GM18505 (cell line): Measurements from ENCODE around the gene SLC29A1.

Experiments
- ATAC-seq: cut with Tn5 transposase; IDR thresholded peaks from one replicate; pipeline ENCODE4 v1.9.1; 2021; ENCODE audit not compliant: unreplicated experiment
- POLR2A ChIP-seq: IDR thresholded peaks from 4 replicates; pipeline ENCODE4 v1.6.1; 2011; ENCODE audit warnings: borderline replicate concordance; ENCODE audit not compliant: insufficient read depth, insufficient read length; ENCODE audit errors: extremely low read depth

SLC29A1 gene

DNA sequence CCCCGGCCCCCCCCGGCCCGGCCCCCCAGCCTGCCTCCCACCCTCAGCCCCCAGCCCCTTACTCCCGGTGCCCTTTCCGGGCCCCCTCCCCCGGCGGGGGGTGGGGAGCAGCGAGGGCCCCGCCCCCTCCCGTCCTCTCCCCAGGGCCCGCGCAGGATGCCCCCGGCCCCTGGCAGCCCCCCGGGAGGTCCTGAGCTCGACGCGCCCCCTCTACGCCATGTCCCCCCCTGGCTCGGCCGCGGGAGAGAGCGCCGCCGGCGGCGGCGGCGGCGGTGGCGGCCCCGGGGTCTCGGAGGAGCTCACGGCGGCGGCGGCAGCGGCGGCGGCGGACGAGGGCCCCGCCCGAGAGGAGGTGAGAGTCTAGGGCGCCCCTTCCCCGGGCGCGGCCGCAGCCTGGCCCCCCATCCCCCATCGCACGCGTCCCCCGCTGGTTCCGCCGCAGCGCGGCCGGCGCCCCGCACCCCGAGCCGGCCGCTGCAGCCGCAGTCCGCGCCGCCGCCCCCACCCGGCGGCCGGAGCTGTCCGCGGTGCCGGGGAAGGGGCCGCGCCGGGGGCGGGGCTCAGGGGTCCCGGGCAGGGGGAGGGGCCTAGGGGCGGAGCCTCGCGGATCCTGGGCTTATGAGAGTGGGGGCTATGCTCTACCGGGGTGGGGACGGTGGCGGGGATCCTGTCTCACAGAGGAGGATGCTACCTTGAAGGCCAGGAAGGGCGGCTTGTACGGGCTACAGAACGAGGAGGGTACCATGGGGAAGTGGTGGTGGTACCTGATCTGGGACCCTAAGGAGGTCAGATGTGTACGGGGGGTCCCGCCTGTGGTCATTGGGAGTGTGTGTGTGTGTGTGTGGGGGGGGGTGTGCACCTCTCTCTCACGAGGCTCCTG, 47.4 kb downstream of the SLC29A1 start:
- no peak for TF ChIP-seq POLR2A
- no peak for ATAC-seq

DNA sequence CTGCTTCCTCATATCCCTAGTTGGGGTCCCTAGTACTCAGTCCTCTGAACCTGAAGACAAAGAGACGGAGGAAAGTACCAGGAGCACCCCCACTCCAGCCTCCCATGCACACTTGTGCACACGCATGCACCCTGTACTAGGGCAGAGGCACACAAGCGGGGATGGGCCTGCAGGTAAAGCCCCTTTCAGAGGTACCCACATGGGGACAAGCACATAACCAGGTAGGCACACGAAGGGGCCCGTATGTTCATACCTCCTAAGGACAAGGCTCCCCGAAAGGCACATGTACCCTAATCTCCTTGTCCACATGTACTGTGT, 48.0 kb downstream of the SLC29A1 start:
- no peak for ATAC-seq

DNA sequence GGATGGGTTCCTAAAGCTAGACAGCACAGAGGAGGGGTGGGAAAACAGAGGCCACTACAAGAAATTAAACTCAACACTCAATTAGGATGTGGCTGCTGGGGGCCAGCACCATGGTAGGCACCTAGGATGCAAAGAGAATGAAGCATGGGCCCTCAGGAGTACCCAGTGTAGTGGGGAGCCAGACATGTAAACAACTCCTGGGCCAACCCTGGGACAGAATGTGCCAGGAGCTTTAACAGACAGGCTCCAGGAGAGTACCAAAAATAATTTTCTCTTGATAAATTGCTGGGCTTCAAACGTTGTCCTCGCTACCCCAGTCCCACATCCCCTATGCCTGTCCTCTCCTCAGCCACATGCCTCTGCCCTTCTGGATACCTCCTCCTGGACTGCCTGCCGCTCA, 48.5 kb downstream of the SLC29A1 start:
- ATAC-seq = no peak
- TF ChIP-seq POLR2A = no peak

More for the DNA sequence above, 48.0 kb downstream of the SLC29A1 start:
- TF ChIP-seq POLR2A = no peak

DNA sequence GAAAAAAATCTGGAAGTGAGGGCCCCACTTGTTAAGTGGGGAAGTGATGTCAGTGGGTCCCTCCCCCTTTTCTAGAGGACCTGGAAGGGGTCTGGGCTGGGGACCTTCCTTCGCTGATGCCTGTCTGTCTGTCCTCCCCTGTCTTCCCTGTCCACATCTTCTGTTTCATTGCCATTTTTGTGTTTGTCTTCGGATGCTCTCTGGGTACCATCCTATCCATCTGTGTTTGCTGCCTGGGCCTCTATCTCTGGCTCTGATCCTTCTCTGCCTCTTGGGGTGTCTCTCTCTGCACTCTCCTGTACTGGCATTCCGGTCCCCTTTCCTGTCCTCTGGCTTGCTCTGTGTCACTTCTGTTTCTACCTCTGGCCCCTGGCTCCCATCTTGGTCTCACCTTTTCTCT, 49.1 kb downstream of the SLC29A1 start:
- TF ChIP-seq POLR2A = no peak
- ATAC-seq = no peak

DNA sequence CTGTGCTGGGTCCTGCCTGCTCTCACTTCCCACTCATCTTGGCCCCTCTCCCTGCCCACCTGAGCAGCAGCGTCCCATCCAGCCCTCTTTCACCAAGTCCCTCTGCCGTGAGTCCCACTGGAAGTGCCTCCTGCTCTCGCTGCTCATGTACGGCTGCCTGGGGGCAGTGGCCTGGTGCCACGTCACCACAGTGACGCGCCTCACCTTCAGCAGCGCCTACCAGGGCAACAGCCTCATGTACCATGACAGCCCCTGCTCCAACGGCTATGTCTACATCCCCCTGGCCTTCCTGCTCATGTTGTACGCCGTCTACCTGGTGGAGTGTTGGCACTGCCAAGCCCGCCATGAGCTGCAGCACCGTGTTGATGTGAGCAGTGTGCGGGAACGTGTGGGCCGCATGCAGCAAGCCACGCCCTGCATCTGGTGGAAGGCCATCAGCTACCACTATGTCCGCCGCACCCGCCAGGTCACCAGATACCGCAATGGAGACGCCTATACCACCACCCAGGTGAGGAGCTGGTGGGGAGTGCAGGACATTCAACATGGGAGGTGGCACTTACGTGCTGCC, 49.7 kb downstream of the SLC29A1 start:
- no peak for TF ChIP-seq POLR2A
- no peak for ATAC-seq

DNA sequence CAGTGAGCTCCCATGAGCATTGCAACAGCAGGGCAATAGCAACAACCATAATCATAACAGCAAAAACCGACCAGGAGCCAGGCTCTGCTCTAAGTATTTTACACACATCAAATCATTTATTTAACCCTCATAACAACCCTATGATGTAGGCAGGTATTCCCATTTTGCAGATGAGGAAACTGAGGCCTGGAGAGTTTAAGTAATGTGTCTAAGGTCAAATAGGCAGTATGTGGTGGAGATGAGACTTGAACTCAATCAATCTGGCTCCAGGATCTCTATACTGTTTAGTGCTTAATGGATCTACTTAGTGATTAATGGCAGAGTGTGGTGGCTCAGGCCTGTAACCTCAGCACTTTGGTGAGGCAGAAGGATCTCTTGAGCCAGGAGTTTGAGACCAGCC, 50.2 kb downstream of the SLC29A1 start:
- ATAC-seq = no peak

DNA sequence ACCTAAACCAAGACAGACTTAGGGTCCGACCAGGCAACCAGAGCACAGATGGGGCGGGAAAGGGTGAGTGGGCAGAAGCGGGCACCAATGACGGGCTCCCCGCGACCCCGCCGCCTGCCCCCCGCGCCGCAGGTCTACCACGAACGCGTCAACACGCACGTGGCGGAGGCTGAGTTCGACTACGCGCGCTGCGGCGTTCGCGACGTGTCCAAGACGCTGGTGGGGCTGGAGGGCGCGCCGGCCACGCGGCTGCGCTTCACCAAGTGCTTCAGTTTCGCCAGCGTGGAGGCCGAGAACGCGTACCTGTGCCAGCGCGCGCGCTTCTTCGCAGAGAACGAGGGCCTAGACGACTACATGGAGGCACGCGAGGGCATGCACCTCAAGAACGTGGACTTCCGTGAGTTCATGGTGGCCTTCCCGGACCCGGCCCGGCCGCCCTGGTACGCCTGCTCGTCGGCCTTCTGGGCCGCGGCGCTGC, 51.9 kb downstream of the SLC29A1 start:
- no peak for ATAC-seq
- TF ChIP-seq POLR2A = no peak

More for the DNA sequence above, 50.2 kb downstream of the SLC29A1 start:
- TF ChIP-seq POLR2A = no peak

DNA sequence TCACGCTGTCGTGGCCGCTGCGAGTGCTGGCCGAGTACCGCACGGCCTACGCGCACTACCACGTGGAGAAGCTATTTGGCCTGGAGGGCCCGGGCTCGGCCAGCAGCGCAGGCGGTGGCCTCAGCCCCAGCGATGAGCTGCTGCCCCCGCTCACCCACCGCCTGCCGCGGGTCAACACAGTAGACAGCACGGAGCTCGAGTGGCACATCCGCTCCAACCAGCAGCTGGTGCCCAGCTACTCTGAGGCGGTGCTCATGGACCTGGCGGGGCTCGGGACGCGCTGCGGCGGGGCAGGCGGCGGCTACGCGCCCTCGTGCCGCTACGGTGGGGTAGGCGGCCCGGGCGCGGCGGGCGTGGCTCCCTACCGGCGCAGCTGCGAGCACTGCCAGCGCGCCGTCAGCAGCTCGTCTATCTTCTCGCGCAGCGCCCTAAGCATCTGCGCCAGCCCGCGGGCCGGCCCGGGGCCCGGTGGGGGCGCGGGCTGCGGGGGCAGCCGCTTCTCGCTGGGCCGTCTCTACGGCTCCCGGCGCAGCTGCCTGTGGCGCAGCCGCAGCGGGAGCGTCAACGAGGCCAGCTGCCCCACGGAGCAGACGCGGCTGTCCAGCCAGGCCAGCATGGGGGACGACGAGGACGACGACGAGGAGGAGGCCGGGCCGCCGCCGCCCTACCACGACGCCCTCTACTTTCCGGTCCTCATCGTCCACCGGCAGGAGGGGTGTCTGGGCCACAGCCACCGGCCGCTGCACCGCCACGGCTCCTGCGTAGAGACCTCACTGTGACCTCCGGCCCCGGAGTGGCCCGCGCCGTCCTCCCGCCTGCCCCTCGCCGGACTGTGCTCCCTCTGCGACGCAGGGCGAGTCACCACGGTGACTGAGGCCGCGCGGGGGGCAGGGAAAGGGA, 52.6 kb downstream of the SLC29A1 start:
- no peak for ATAC-seq
- TF ChIP-seq POLR2A = no peak

DNA sequence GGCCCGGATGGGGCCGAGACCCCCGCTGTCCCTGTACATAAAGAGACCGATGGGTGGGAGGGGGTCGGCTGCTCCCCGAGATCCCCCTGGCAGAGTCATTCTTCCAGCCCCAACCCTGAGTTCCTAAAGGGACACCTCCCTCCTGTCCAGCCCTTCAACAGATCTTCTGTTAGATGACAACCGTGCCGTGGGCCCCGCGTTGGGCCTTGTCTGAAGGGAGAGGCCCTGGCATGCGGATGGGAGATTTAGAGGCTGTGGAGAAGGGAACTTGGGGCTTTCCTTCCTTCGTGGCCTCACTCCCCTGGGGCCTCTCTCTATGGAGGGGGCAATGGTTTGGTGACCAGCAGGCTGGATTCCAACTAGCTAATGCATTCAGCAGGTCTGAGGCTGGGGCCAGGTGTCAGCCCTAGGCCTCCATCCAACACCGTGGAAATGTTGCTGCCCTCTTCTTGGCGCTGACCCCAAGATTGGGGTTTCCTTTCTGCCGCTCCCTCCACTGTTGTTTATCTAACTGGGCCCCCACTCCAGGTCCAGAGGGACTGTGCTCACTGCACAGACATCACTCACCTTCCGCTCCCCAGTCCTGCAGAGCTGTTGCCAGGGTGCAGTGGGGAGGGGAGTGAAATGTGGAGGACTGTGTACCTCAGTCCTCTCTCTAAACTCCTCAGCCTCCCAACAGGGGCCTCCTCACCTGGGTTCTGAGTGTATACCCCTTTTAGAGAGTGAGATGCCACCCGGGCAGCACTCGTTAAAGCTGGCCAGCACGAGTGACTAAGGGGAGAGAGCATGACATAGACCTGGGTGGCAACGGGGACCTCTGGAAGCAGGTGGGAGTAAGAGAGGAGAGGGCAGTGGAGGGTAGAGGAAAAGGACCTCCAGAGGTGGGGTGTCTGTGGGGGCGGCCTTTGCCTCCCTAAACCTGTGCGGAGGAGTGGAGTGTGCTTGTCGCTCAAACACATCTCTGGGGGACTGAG, 53.6 kb downstream of the SLC29A1 start:
- ATAC-seq = no peak
- no peak for TF ChIP-seq POLR2A

DNA sequence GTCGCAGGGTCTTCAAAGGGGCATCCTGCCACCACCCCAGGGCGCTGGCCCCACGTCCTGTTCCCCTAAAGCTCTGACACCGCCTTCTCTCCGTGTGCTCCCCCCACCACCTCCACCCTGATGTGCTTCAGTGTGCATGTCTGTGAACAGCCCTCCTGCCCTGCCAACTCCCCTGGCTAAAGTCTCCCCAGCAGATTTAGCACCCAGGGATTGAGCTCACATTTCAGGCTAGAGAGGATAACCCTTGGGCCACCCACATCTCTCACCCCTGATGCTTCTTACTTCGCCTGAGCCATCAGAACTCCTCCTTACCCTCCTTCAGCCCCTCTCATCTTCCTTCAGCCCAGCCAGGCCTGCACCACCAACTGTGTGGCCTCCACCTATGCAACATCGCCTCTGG, 54.4 kb downstream of the SLC29A1 start:
- TF ChIP-seq POLR2A = no peak

DNA sequence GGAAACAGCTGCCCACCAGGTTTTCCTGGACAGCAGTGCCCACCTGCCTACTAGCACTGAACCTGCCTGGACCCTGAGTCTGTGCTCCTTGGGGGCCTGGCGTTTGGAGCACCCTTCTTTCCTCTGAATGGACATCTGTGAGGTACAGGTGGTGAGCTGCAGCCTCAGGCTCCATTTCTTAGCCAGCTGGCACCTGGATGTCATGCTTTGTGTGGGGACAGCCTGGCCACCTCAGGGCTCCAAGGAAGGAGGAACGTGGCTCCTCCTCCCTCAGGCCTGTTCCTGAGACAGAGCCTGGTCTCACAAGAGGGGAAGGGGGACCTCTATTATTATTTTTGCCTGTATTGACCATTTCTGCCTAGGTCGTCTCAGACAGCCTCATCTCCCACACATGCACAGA, 54.9 kb downstream of the SLC29A1 start:
- no peak for TF ChIP-seq POLR2A
- no peak for ATAC-seq

More for the DNA sequence above, 54.4 kb downstream of the SLC29A1 start:
- ATAC-seq = no peak
